ENCODE measurements around the gene NTSR1. TPM values are rescaled to one million over a fixed set of nuclear protein-coding genes. Genes with fewer than 3 reads are reported as not detected.

NTSR1 gene
- total RNA-seq, 1 experiment from 2014 or later: 44.1 TPM

GRCh38 chr20:62685781-62686555, 22.7 kb upstream of the NTSR1 start:
- ATAC-seq: peak; percentile 43
- Histone ChIP-seq H3K4me1 (ENCODE audit: control insufficient read depth, insufficient read depth, low read length) (peaks cover 13% of the 10 kb centered on the region), H3K36me3 (ENCODE audit: control insufficient read depth, insufficient read depth, low read length) (no peaks in the 10 kb centered on the region), H3K27ac (ENCODE audit: low read length) (no peak overlapping the region), H3K27me3 (ENCODE audit: control insufficient read depth, insufficient read depth, low read length) (no peaks in the 10 kb centered on the region), H3K4me3 (ENCODE audit: low read depth in 2 of 2, low read length in 2 of 2) (no peak overlapping the region), H3K9me3 (ENCODE audit: control insufficient read depth, insufficient read depth, low read depth, low read length) (no peaks in the 10 kb centered on the region)
- no peak for DNase-seq (ENCODE audit: low read depth, low spot score)
- no peak for TF ChIP-seq CTCF (IDR thresholded peaks at IDR 0.05)
- no peak for TF ChIP-seq REST (IDR thresholded peaks at IDR 0.05; ENCODE audit: insufficient read depth in 1 of 2, low read depth in 2 of 2, low read length in 1 of 2)
- no peak for TF ChIP-seq SIN3A (IDR thresholded peaks at IDR 0.05; ENCODE audit: borderline replicate concordance, insufficient read depth, low read depth, low read length)
- no peak for TF ChIP-seq POLR2AphosphoS5 (IDR thresholded peaks at IDR 0.05; ENCODE audit: low read depth, low read length)
- no peak for TF ChIP-seq TCF7L2 (IDR thresholded peaks at IDR 0.05; ENCODE audit: low read depth, low read length)
- ChIA-PET POLR2A (interaction anchor here (0.6 kb wide), 1 partner anchor 209 kb away, joined by 3 read pairs; no protein-coding TSS in a partner anchor), CTCF (interaction anchor here (0.7 to 1.0 kb wide), 2 partner anchors 102 to 108 kb away, joined by 3 to 4 read pairs; no protein-coding TSS in a partner anchor)
- no TSS peak for BruUV-seq (replicated peaks)
- in situ Hi-C loops (cut with HindIII; ENCODE audit: low pct_unique_long_range_greater_than_20kb, low sequenced_read_pairs): no loop called here
- intact Hi-C loops (cut with micrococcal nuclease; ENCODE audit: unreplicated experiment): no loop called here

GRCh38 chr20:62686869-62687830, 21.5 kb upstream of the NTSR1 start:
- H3K4me3 ChIP-seq (ENCODE audit: low read depth in 2 of 2, low read length in 2 of 2): no peak overlapping the region
- H3K27ac ChIP-seq (ENCODE audit: low read length): no peak overlapping the region
- in situ Hi-C loops (cut with HindIII; ENCODE audit: low pct_unique_long_range_greater_than_20kb, low sequenced_read_pairs) (no loop called here), intact Hi-C loops (cut with micrococcal nuclease; ENCODE audit: unreplicated experiment) (no loop called here)
- H3K27me3 ChIP-seq (ENCODE audit: control insufficient read depth, insufficient read depth, low read length): no peaks in the 10 kb centered on the region
- ChIA-PET POLR2A (no interaction called here), CTCF (interaction anchor here (0.8 to 1.6 kb wide), 3 partner anchors 21 to 107 kb away, joined by 3 to 4 read pairs (median 3); no protein-coding TSS in a partner anchor)
- H3K36me3 ChIP-seq (ENCODE audit: control insufficient read depth, insufficient read depth, low read length): no peaks in the 10 kb centered on the region
- BruUV-seq (replicated peaks): no TSS peak
- no peaks in the 10 kb centered on the region for H3K9me3 ChIP-seq (ENCODE audit: control insufficient read depth, insufficient read depth, low read depth, low read length)
- DNase-seq (ENCODE audit: low read depth, low spot score) (no peak), ATAC-seq (no peak)
- TF ChIP-seq POLR2AphosphoS5 (IDR thresholded peaks at IDR 0.05; ENCODE audit: low read depth, low read length): no peak
- peaks cover 13% of the 10 kb centered on the region for H3K4me1 ChIP-seq (ENCODE audit: control insufficient read depth, insufficient read depth, low read length)

Data from Panc1 (cell line).